Measurements from ENCODE around the gene KRIT1. TPM values are rescaled to one million over a fixed set of nuclear protein-coding genes. Genes with fewer than 3 reads are reported as not detected.

KRIT1 gene
- total and polyA plus RNA-seq, 3 donors from 2014 or later, result 45.0 to 140 (median 116) TPM

GRCh38 chr7:92244808-92245486, 767 bp downstream of the KRIT1 start:
- intact Hi-C loops (cut with DNase I; ENCODE audit: low total_unique reads), result no loop called here
- TF ChIP-seq POLR2A (IDR thresholded peaks at IDR 0.05), result no peak
- no peak for TF ChIP-seq CTCF (IDR thresholded peaks at IDR 0.05)
- 1 to 2% methylated on average over 11 of the region's 11 CpGs for WGBS, 2 donors
- H3K36me3 ChIP-seq (ENCODE audit: low read depth, missing control alignments), result no peaks in the 10 kb centered on the region
- no peaks in the 10 kb centered on the region for H3K27me3 ChIP-seq
- DNase-seq, result no peak
- H3K9me3 ChIP-seq, result no peaks in the 10 kb centered on the region
- H3K4me1 ChIP-seq, result peaks cover 32% of the 10 kb centered on the region
- peak overlapping the region; percentile 92 to 93 for H3K27ac ChIP-seq
- peak overlapping the region; percentile 90 to 98 for H3K4me3 ChIP-seq

- Histone ChIP-seq H3K27me3 (no peaks in the 10 kb centered on the region), H3K36me3 (ENCODE audit: low read depth, missing control alignments) (no peaks in the 10 kb centered on the region), H3K4me3 (no peak overlapping the region), H3K4me1 (peaks cover 26% of the 10 kb centered on the region), H3K27ac (no peak overlapping the region), H3K9me3 (no peaks in the 10 kb centered on the region)
- DNase-seq, result no peak
- intact Hi-C loops (cut with DNase I; ENCODE audit: low total_unique reads), result no loop called here
- WGBS, 2 donors, result 93 to 97% methylated on average over 6 of the region's 6 CpGs
- TF ChIP-seq CTCF (IDR thresholded peaks at IDR 0.05) (no peak), POLR2A (IDR thresholded peaks at IDR 0.05) (no peak)
Observed at GRCh38 chr7:92242972-92243371, 2.7 kb downstream of the KRIT1 start.

- Histone ChIP-seq H3K4me3 (no peak overlapping the region), H3K36me3 (ENCODE audit: low read depth, missing control alignments) (no peaks in the 10 kb centered on the region), H3K27ac (no peak overlapping the region), H3K4me1 (no peaks in the 10 kb centered on the region), H3K9me3 (no peaks in the 10 kb centered on the region), H3K27me3 (no peaks in the 10 kb centered on the region)
- intact Hi-C loops (cut with DNase I; ENCODE audit: low total_unique reads), result no loop called here
- DNase-seq, result no peak
- TF ChIP-seq CTCF (IDR thresholded peaks at IDR 0.05) (no peak), POLR2A (IDR thresholded peaks at IDR 0.05) (no peak)
- 81 to 85% methylated on average over 2 of the region's 2 CpGs for WGBS, 2 donors
Observed at GRCh38 chr7:92230547-92230946, 15.2 kb downstream of the KRIT1 start.

GRCh38 chr7:92228742-92229141, 17.0 kb downstream of the KRIT1 start:
- intact Hi-C loops (cut with DNase I; ENCODE audit: low total_unique reads), result no loop called here
- H3K27ac ChIP-seq, result no peak overlapping the region
- H3K27me3 ChIP-seq, result no peaks in the 10 kb centered on the region
- no peaks in the 10 kb centered on the region for H3K9me3 ChIP-seq
- no peaks in the 10 kb centered on the region for H3K36me3 ChIP-seq (ENCODE audit: low read depth, missing control alignments)
- H3K4me3 ChIP-seq, result no peak overlapping the region
- DNase-seq, result no peak
- WGBS, 2 donors, result 92% methylated on average over 2 of the region's 2 CpGs
- TF ChIP-seq POLR2A (IDR thresholded peaks at IDR 0.05) (no peak), CTCF (IDR thresholded peaks at IDR 0.05) (no peak)
- no peaks in the 10 kb centered on the region for H3K4me1 ChIP-seq

GRCh38 chr7:92228100-92228499, 17.6 kb downstream of the KRIT1 start:
- Histone ChIP-seq H3K27ac (no peak overlapping the region), H3K4me1 (no peaks in the 10 kb centered on the region), H3K9me3 (no peaks in the 10 kb centered on the region), H3K4me3 (no peak overlapping the region), H3K36me3 (ENCODE audit: low read depth, missing control alignments) (no peaks in the 10 kb centered on the region), H3K27me3 (no peaks in the 10 kb centered on the region)
- TF ChIP-seq CTCF (IDR thresholded peaks at IDR 0.05), result no peak
- TF ChIP-seq POLR2A (IDR thresholded peaks at IDR 0.05), result no peak
- 90 to 100% methylated on average over 2 of the region's 2 CpGs for WGBS, 2 donors
- intact Hi-C loops (cut with DNase I; ENCODE audit: low total_unique reads), result no loop called here
- no peak for DNase-seq

Measured in testis (tissue), 3 donors.